ENCODE results near the gene EGF.
A peak's percentile ranks its signal among the peaks of the same experiment; 100 is the strongest.
"Not testable (repeated sequence)": the region's sequence is repeated elsewhere in the genome, so short reads cannot be mapped to it uniquely, and the experiment has no call there.

The EGF gene

DNA sequence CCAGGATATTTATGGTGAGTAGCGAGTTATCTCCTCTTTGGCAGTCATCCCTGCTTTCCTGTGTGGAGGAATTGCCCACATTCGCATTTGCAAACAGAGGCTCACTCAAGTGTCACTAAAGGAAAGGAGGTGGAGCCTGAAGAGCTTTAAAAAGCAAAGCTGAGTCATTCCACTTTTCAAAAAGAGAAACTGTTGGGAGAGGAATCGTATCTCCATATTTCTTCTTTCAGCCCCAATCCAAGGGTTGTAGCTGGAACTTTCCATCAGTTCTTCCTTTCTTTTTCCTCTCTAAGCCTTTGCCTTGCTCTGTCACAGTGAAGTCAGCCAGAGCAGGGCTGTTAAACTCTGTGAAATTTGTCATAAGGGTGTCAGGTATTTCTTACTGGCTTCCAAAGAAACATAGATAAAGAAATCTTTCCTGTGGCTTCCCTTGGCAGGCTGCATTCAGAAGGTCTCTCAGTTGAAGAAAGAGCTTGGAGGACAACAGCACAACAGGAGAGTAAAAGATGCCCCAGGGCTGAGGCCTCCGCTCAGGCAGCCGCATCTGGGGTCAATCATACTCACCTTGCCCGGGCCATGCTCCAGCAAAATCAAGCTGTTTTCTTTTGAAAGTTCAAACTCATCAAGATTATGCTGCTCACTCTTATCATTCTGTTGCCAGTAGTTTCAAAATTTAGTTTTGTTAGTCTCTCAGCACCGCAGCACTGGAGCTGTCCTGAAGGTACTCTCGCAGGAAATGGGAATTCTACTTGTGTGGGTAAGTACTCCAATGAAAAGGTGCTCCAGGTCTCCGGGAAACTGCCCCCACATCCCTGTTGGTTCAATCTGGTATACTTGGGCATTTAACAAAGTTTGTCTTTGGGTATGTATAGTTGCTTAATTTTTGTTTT lies at the start of gene EGF:
Gene EGF, plus strand, starts transcription at position 178 of the 890 bp plus-strand sequence. Its CDS starts 453 bp downstream, at position 631.
- DNase-seq (ENCODE audit: low spot score) (peak; percentile 53), FAIRE-seq (peak; percentile 83)

DNA sequence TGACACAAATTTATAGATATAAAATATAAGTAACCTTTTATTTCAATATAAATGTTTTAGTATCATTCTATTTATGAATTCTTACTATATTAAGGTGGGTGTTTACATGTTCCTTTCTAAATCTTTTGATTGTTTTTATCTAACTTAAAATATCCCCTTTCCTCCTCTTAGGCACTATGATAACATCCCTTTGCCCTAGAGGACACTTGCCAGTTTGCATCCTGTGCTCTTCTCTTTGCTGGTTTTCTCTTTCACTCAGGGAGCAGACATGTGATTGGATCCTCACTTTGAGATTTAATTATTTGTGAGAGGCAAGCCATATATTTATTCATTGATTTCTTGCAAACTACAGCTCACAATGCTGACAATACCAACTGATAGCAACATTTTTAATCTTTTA lies 48.5 kb upstream of the EGF start:
- FAIRE-seq (no peak), DNase-seq (ENCODE audit: low spot score) (no peak)

DNA sequence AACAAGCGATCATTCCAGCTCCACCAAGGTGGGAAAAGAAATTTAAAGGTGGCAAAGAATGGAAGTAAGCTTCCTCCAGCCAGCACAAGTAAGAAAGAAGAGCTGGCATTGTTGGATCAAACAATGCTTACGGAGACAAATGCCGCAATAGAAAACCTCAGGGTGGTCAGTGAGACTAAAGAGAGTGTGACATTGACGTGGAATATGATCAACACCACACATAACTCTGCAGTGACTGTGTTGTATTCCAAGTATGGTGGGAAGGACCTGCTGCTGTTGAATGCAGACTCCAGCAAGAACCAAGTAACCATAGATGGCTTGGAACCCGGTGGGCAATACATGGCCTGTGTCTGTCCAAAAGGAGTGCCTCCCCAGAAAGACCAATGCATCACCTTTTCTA lies 42.6 kb upstream of the EGF start:
- FAIRE-seq = no peak
- DNase-seq (ENCODE audit: low spot score) = no peak

DNA sequence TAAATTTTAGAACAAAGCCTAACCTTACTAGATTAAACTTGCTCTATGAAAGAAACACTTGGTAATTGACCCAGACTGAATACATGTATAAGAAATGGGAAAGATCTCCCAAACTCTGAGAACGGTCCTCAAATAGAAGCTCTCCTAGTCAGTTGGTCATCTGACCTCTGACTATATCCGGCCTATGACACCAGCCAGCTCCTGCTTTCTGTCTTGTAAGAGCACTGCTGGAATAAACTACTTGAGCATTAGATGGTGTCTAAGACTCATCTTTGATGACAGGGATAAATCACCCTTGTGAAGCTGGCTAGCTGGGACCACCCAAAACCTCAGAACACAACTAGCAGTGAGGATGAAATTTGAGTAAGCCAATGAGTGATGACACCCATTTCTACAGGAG lies 40.6 kb upstream of the EGF start:
- FAIRE-seq (no peak), DNase-seq (ENCODE audit: low spot score) (no peak)

DNA sequence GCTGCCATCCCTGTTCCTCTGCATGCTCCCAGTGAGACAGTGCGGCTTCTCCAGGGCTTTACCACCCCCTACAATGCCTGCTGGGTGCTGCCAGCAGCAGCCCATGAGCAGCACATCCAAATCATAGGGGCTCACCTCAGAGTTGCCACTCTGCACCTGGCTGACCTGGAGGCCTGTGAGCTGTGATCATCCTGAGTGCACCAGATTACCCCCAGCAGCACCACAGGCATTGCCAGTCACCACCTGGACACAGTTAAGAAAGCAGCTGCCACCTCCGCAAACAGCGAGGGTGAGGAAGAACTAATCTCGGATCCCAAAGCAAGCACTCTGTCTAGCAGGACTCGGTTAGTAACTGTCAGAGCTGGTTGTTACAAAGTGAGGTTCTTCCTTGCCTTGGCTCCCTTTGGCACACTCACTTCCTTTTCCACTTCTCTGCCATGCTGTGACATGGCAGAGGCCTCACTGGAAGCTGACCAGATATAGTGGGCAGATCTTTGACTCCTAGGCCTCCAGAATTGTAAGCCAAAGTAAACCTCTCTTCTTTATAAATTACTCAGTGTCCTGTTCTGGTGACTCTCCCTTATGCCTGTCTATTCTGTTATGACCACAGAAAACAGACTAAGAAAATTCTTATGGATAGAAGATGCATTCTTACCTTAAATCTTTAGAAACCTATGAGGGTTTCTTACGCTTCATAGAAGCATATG lies 39.6 kb upstream of the EGF start:
- FAIRE-seq (no peak), DNase-seq (ENCODE audit: low spot score) (no peak)

DNA sequence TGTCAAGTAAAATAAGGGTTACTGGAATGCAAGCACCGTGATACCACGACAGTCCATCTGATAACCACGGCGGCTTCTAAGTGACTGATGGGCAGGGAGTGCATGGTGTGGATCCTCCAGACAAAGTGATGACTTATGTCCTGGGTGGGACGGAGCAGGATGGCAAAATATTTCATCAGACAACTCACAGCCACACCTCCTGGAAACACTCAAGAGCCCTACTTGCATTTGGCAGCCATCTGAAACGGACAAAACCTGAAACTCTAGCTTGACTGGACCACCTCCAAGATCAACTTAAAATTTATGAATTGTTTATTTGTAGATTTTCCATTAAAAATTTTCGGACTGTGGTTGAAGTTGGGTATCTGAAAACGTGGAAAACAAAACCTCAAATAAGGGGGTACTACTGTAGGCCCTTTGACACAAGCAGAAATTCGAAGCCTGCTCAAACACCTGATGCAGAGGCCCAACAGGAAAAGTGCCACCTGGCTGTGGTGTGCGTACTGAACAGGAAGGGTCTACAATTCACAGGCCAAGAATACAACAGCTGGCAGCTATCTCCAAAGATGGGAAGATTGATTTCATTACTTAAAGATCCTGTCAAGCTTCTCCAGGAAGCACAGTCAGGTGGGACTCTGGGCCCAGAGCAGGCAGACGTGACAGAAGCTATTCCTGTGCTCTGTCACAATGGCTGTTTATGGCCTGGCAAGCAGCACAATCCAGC lies 38.7 kb upstream of the EGF start:
- FAIRE-seq (no peak), DNase-seq (ENCODE audit: low spot score) (no peak)

DNA sequence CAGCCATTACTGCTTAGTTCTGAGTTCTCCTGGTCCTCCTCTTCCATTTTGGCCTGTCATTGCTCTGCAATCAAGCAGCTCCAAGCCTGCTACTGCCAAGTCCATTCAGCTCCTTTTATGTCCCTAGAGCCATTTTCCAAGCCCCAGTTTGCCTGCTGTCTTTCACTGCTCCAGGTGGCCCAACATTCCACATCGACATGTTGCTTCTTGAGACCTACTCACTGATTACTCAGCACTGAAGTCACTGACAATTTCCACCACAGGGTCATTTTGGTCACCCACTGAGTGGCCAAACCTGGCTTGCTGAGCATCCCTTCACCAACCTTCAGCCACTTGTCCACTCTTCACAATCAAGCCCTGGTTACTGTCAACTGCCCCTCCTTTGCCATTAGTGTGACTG lies 37.6 kb upstream of the EGF start:
- DNase-seq (ENCODE audit: low spot score) (no peak), FAIRE-seq (no peak)

DNA sequence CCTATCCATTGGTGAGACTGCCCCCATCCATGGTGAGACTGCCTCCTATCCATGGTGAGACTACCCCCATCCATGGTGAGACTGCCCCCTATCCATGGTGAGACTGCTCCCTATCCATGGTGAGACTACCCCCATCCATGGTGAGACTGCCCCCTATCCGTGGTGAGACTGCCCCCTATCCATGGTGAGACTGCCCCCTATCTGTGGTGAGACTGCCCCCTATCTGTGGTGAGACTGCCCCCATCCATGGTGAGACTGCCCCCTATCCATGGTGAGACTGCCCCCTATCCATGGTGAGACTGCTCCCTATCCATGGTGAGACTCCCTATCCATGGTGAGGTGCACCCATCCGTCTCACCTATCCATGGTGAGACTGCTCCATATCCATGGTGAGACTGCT lies 37.1 kb upstream of the EGF start:
- FAIRE-seq; DNase-seq (ENCODE audit: low spot score): not testable (repeated sequence)

DNA sequence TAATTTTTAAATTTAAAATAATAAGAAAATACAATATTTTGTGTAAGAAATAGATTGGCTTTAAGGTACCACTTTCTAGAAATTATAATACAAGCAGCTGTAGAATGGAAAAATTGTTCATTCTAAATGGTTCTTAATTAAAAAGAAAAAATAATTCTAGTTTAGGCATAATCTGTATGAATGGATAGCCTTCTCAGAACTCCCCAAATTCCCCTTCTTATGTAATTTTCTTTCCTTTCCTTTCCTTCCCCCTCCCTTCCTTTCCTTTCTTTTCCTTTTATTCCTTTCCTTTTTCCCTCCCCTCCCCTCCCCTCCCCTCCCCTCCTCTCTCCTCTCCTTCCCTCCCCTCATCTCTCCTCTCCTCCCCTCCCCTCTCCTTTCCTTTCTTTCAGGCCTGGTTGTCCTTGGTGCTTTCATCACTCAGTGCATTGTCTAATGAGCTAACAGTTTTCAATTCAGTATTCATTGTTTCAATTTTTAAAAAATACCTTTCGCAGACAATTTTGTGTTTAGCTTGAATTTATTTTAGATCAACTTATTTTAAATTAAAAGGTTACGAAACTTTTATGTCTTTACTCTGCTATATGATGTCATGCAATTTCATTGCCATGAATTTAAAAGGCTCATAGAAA lies 35.9 kb upstream of the EGF start:
- no peak for FAIRE-seq
- DNase-seq (ENCODE audit: low spot score) = no peak

DNA sequence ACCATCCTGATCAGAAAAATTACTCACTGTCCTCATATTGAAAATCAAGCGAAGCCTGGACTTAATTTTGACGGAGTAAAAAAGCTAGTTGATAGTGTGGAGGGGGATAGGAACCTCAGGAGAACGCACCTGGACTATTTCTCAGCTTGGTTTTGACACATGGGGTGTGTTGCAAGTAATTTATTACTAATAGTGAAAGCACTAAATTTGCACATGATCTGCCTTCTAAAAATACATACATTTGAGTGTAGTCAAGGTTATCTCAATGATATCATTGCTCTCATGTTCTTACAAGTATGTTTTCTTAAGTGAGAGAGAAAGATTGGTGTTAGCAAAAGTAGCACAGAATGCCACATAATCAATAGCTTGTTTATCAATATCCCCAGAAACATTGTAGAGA lies 35.3 kb upstream of the EGF start:
- no peak for FAIRE-seq
- DNase-seq (ENCODE audit: low spot score) = no peak

DNA sequence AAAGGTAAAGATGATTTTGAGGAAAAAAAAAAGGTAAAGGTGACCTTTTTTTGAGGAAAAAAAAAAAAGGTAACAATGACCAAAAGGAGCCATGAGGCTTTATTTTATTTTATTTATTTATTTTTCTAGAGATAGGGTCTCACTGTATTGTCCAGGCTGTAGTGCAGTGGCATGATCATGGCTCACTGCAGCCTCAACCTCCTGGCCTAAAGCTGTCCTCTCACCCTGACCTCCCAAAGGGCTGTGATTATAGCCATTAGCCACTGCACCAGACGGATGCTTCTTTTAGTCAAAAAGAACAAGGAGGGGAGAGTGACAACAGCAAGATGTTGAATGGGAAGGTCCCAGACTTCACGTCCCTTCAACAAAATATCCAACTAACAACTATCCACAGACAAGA lies 34.3 kb upstream of the EGF start:
- FAIRE-seq (no peak), DNase-seq (ENCODE audit: low spot score) (no peak)

DNA sequence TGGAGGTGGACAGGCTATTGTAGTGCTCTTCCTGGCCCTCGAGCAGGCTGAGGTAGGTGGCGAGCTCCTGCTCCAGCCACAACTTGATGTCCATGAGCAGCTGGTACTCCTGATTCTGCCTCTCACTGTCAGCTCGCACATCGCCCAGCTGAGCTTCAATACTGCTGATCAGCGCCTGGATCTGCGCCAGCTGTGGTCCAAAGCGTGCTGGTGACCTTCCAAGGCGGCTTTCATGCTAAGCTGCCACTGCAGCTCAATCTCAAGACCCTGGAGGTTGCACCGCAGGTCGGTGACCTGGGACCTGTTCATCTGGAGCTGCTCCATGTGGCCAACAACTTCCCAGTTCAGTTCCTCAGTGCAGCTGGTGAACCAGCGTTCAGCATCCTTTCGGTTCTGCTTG lies 33.6 kb upstream of the EGF start:
- FAIRE-seq = no peak
- DNase-seq (ENCODE audit: low spot score) = no peak

DNA sequence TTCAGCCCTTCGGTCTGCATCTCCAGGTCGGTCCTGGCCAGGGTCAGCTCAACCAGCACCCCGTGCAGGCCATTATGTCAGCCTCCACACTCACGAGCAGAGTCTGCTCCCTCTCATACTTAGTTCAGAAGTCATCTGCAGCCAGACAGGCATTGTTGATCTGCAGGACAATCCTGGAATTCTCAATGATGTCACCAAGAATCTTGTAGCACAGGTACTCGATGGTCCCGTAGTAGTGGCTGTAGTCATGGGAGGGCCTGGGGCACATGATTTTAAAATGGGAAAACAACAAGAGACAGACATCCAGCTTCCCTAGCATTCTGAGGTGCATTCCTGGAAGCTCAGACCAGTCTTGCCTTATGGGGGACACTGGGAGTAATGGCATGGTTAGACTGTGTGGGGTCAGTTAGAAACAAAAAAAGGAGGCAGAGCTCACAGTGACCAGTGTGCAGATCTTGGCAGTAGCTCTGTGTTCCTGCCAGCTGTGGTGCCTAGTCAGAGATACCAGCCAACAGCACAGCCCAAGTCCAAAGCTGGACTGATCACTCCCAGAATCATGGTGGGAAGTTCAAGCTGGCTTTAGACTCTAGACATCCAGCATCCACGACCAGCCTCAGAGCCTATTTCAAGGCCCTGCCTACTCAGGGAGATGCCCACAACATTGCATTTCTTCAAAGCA lies 32.9 kb upstream of the EGF start:
- FAIRE-seq = no peak
- DNase-seq (ENCODE audit: low spot score) = no peak

DNA sequence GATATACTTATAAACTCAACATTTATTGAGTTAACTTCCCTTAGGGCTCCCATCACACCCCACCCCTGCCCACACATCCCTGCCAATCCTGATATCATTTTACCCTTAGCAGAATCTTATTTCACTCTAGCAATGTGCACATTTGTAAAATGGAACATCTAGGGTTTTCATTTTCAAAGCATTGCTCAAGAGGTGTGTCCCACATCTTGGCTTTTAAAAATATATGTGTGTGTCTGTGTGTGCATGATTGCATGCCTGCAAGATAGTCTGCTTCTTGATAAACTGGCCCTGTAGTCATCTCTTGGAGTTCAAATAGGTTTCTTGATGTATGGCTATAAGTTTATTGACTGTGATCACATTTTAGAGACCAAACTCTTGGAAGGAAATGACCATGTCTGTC lies 26.4 kb upstream of the EGF start:
- no peak for FAIRE-seq
- DNase-seq (ENCODE audit: low spot score) = no peak

DNA sequence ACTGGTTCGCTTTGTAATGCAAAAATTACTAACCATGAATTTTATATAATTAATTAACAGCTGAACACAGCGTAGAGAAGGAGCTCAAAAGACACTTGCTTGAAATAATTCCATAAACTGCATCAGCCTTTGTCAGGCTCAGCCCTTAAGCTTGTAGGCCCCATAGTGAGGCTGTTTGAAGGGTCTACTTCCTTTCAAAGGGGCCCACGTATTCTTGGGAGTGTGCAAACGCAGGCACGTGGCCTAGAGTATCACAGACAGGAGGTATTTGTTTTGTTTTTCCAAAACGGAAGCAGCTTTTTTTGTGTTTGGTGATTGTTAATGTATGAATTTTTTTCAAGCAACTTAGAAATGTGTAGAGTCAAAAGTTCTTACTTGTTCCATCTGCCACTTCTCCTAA lies 25.6 kb upstream of the EGF start:
- FAIRE-seq (no peak), DNase-seq (ENCODE audit: low spot score) (no peak)

DNA sequence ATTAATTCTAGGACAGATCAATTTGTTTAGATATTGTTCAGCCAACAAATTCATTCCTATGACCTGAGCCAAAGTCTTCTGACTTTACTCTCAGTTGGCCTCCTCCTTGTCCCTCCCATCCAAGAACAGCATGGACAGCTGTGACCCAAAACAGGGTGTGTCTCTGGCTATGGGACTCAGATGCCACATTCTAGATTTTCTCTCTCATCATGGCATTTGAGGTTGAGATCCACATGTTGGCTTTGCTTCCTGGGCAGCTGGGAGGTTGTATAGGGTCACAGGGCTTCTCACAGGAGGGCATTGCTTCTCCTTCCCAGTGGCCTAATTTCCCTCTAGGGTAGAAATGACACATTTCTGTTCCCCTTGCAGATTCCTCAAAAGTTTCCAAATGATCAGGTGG lies 22.6 kb upstream of the EGF start:
- DNase-seq (ENCODE audit: low spot score) = no peak
- no peak for FAIRE-seq

DNA sequence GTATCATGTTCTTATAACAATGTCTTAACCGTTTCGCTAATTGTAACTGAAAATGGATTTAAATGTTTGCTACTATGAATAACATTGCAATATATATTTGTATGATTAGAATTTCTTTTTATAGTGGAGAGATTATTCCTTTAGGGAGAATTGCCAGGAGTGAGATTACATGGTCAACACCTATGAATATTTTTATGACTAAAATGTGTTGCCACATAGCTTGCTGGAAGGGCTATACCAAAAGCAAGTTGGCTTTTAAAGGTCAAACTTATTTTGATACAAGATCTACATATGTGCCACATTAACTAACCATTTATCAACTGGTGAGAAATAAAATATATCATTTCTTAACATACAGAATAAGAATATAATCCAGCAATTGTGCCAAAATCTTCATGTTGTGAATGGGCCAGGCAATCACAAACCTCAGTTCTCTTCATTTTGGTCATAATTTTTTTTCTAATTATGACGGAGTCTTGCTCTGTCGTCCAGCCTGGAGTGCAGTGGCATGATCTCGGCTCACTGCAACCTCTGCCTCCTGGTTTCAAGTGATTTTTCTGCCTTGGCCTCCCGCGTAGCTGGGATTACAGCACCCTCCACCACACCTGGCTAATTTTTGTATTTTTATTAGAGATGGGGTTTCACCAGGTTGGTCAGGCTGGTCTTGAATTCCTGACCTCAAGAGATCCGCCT lies 10.0 kb upstream of the EGF start:
- no peak for FAIRE-seq

DNA sequence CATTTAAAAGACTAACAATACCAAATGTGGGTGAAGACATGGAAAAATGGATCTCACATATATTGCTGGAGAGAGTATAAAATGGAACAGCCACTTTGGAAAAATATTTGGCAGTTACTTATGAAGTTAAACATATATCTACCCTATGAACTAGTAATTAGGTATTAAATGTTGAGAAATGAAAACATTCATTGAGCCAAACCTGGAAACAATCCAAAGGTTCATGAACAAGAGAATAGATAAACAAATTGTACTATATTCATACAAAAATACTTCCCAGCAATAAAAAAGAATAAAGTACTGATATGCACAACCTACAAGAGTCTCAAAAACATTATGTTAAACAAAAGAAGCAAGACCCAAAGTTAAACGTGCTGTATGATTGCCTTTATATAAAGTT lies 4.0 kb upstream of the EGF start:
- FAIRE-seq (no peak), DNase-seq (ENCODE audit: low spot score) (no peak)

More for the DNA sequence above, 10.0 kb upstream of the EGF start:
- no peak for DNase-seq (ENCODE audit: low spot score)

DNA sequence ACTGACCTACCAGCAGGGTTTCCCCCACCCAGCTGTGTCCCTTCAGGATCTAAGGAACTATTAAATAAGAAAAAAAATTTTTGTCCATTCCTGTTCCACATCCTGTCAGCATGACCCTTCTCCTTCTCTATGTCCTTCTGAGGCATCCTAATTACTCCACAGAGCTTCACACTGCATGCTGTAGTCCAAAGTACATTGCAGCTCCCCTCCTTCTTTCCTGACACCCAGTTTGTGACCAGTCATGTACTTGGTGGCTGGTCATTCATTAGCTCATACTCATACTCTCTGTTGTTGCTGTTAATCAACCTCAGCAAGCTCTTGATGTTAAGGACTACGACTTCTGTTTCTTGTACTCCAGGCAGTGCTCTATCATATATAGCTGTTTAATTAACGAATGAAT lies 2.4 kb upstream of the EGF start:
- no peak for DNase-seq (ENCODE audit: low spot score)
- no peak for FAIRE-seq

DNA sequence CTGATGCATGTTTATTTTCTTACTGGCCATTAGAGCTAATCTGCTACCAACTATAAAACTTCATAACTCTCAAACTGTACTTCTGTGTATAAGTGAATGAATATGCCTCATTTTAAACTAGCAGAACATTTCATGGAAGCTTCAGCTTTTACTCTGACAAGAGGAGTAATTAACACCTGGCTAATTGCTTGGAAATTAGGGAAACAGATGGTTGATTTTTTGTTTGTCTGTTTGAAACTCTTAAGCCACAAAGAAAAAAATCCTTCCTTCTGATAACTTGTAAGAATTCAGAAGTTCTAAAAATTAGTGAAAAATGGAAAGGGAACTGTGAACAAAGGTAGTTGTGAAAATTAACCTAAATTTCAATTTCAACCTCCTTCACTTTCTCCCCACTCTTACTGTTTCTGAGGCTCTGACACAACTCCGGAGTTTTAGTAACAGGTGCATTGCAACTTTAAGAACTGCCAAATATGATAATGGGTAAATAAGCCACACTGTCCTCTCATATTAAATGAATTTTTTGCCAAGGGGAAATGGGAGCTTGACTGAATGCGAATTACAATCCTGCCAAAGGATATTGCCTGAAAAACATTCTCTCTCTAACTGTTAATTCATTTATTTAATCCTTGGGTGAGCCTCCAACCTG lies 1.0 kb downstream of the EGF start:
- no peak for FAIRE-seq
- no peak for DNase-seq (ENCODE audit: low spot score)
